Stimulated activated CD4-positive, alpha-beta T cell treated with anti-CD3 and anti-CD28 coated beads, Interleukin-4, amount 100 ng/mL, for 24 hours (primary cell): ENCODE data around the gene ZNF691.
"Not testable (repeated sequence)": the region's sequence is repeated elsewhere in the genome, so short reads cannot be mapped to it uniquely, and the experiment has no call there.

Source experiments
- DNase-seq: peaks from one replicate; pipeline ENCODE4 v3.0.0-alpha.2; 2020

The ZNF691 gene

GRCh38 chr1:42861014-42861399, 14.6 kb downstream of the ZNF691 start:
- DNase-seq: no peak

- no peak for DNase-seq
Observed at GRCh38 chr1:42866549-42866948, 20.1 kb downstream of the ZNF691 start.

GRCh38 chr1:42868466-42868865, 22.1 kb downstream of the ZNF691 start:
- not testable (repeated sequence) for DNase-seq

- not testable (repeated sequence) for DNase-seq
Observed at GRCh38 chr1:42869254-42869653, 22.8 kb downstream of the ZNF691 start.

- not testable (repeated sequence) for DNase-seq
Observed at GRCh38 chr1:42869751-42870150, 23.3 kb downstream of the ZNF691 start.

GRCh38 chr1:42873108-42873507, 26.7 kb downstream of the ZNF691 start:
- not testable (repeated sequence) for DNase-seq

- DNase-seq: no peak
Observed at GRCh38 chr1:42873670-42874069, 27.3 kb downstream of the ZNF691 start.

GRCh38 chr1:42876009-42876408, 29.6 kb downstream of the ZNF691 start:
- no peak for DNase-seq

- no peak for DNase-seq
Observed at GRCh38 chr1:42877380-42877779, 31.0 kb downstream of the ZNF691 start.

GRCh38 chr1:42880384-42880783, 34.0 kb downstream of the ZNF691 start:
- DNase-seq: no peak

GRCh38 chr1:42886046-42886739, 39.8 kb downstream of the ZNF691 start:
- no peak for DNase-seq

GRCh38 chr1:42886800-42887199, 40.4 kb downstream of the ZNF691 start:
- DNase-seq: no peak

GRCh38 chr1:42887366-42887765, 41.0 kb downstream of the ZNF691 start:
- DNase-seq: no peak

GRCh38 chr1:42888013-42888633, 41.7 kb downstream of the ZNF691 start:
- DNase-seq: no peak

- no peak for DNase-seq
Observed at GRCh38 chr1:42889264-42889663, 42.9 kb downstream of the ZNF691 start.

- no peak for DNase-seq
Observed at GRCh38 chr1:42891465-42892138, 45.2 kb downstream of the ZNF691 start.

- not testable (repeated sequence) for DNase-seq
Observed at GRCh38 chr1:42899960-42900359, 53.5 kb downstream of the ZNF691 start.
